HepG2 (cell line): ENCODE measurements around the gene BUD23. TPM values are rescaled to one million over a fixed set of nuclear protein-coding genes. Genes with fewer than 3 reads are reported as not detected.

Source experiments
- CAMTA2 ChIP-seq: sonication (generic); formaldehyde crosslinking; IDR thresholded peaks from 2 replicates; pipeline ENCODE4 v1.4.0; 2020; ENCODE audit warnings: mild to moderate bottlenecking, missing genetic modification reagents, borderline replicate concordance
- DR1 ChIP-seq: sonication (generic); formaldehyde crosslinking; IDR thresholded peaks from 2 replicates; pipeline ENCODE4 v1.8.0; 2021; ENCODE audit warnings: mild to moderate bottlenecking, missing genetic modification reagents, inconsistent platforms
- ETV5 ChIP-seq: IDR thresholded peaks from 2 replicates; pipeline ENCODE4 v1.6.1; 2018; ENCODE audit warnings: missing biosample characterization, missing genetic modification reagents, inconsistent platforms, borderline replicate concordance
- GFI1 ChIP-seq: sonication (generic); formaldehyde crosslinking; IDR thresholded peaks from 2 replicates; pipeline ENCODE4 v1.5.0; 2020; ENCODE audit warnings: missing genetic modification reagents, mild to moderate bottlenecking, borderline replicate concordance
- KDM2A ChIP-seq: sonication (generic); formaldehyde crosslinking; IDR thresholded peaks from 2 replicates; pipeline ENCODE4 v1.4.0; 2020; ENCODE audit warnings: low read depth, missing genetic modification reagents, borderline replicate concordance
- KDM4B ChIP-seq: sonication (generic); formaldehyde crosslinking; IDR thresholded peaks from 2 replicates; pipeline ENCODE4 v1.4.0; 2020; ENCODE audit warnings: missing genetic modification reagents
- KMT2A ChIP-seq: sonication (generic); formaldehyde crosslinking; IDR thresholded peaks from 2 replicates; pipeline ENCODE4 v1.4.0; 2020; ENCODE audit warnings: missing genetic modification reagents
- MEIS2 ChIP-seq: sonication (generic); formaldehyde crosslinking; IDR thresholded peaks from 2 replicates; pipeline ENCODE4 v1.9.0; 2021; ENCODE audit warnings: mild to moderate bottlenecking, missing genetic modification reagents
- NFKBIZ ChIP-seq: IDR thresholded peaks from 2 replicates; pipeline ENCODE4 v1.6.1; 2018; ENCODE audit warnings: missing genetic modification reagents, missing compliant biosample characterization
- PCBP1 ChIP-seq: fragments of 200-400 bp; formaldehyde crosslinking; IDR thresholded peaks from 2 replicates; pipeline ENCODE4 v1.6.1; 2017; ENCODE audit warnings: mild to moderate bottlenecking, low read depth, low read length, borderline replicate concordance
- RAD51 ChIP-seq: fragments of 450-650 bp; IDR thresholded peaks from 2 replicates; pipeline ENCODE4 v1.6.1; 2016; ENCODE audit warnings: borderline replicate concordance
- TGIF2 ChIP-seq: IDR thresholded peaks from 2 replicates; pipeline ENCODE4 v1.6.1; 2016; ENCODE audit warnings: control low read depth, missing compliant biosample characterization
- THAP11 ChIP-seq: IDR thresholded peaks from 2 replicates; pipeline ENCODE4 v1.6.1; 2016; ENCODE audit warnings: missing biosample characterization, missing genetic modification reagents
- U2AF2 ChIP-seq: fragments of 200-400 bp; formaldehyde crosslinking; IDR thresholded peaks from 2 replicates; pipeline ENCODE4 v1.6.1; 2017; ENCODE audit warnings: low read depth, mild to moderate bottlenecking, low read length
- YEATS4 ChIP-seq: sonication (generic); formaldehyde crosslinking; IDR thresholded peaks from 2 replicates; pipeline ENCODE4 v1.4.0; 2020; ENCODE audit warnings: missing genetic modification reagents, borderline replicate concordance
- YY1 ChIP-seq: IDR thresholded peaks from 2 replicates; pipeline ENCODE4 v1.6.1; 2011; ENCODE audit warnings: low read length, low read depth, moderate library complexity, mild to moderate bottlenecking; ENCODE audit not compliant: insufficient read depth, insufficient replicate concordance
- ZFX ChIP-seq: sonication (generic); formaldehyde crosslinking; IDR thresholded peaks from 2 replicates; pipeline ENCODE4 v1.4.0; 2020; ENCODE audit warnings: mild to moderate bottlenecking, low read depth, missing genetic modification reagents, moderate library complexity
- ZNF20 ChIP-seq: sonication (generic); formaldehyde crosslinking; IDR thresholded peaks from 2 replicates; pipeline ENCODE4 v1.4.0; 2020; ENCODE audit warnings: mild to moderate bottlenecking, moderate library complexity, missing genetic modification reagents
- ZNF260 ChIP-seq: sonication (generic); formaldehyde crosslinking; IDR thresholded peaks from 2 replicates; pipeline ENCODE4 v1.4.0; 2020; ENCODE audit warnings: missing genetic modification reagents, low read depth, mild to moderate bottlenecking, borderline replicate concordance
- ZNF75D ChIP-seq: sonication (generic); formaldehyde crosslinking; IDR thresholded peaks from 2 replicates; pipeline ENCODE4 v1.8.1; 2023; ENCODE audit warnings: missing genetic modification reagents, mild to moderate bottlenecking, borderline replicate concordance
- ZNF780A ChIP-seq: sonication (generic); formaldehyde crosslinking; IDR thresholded peaks from 2 replicates; pipeline ENCODE4 v1.8.0; 2022; ENCODE audit warnings: mild to moderate bottlenecking, missing genetic modification reagents, moderate library complexity
- polyA plus RNA-seq, 8 experiments: library from polyadenylated mRNA; depleted of rRNA in 3 of 8; stranded (reverse) in 7 of 8; unstranded in 1 of 8; fragments of >200 nt; fragmentation: Illumina TruSeq in 4 of 8; extraction: Trizol in 4 of 8; gene quantifications; 2 replicates each; pipeline versions ENCODE4 v1.2.1 to v1.2.3, GENCODE V29; 2011 to 2016; ENCODE audit warnings: low read depth in 4 of 8, missing spikeins in 1 of 8, mixed read lengths in 1 of 8; ENCODE audit not compliant: insufficient read depth in 1 of 8
- total RNA-seq, 5 experiments: library from RNA; depleted of rRNA; stranded (reverse); fragments of >200 nt; fragmentation: Illumina TruSeq; extraction: Trizol; gene quantifications; 2 replicates each; pipeline ENCODE4 v1.2.3, GENCODE V29; 2016; ENCODE audit warnings: low read depth in 1 of 5
- TF ChIP-seq, protein P1 (sequence below): sonication (generic); formaldehyde crosslinking; IDR thresholded peaks from 2 replicates; pipeline ENCODE4 v1.4.0; 2020; ENCODE audit warnings: missing genetic modification reagents
- TF ChIP-seq, protein P2 (sequence below): IDR thresholded peaks from 2 replicates; pipeline ENCODE4 v1.6.1; 2016; ENCODE audit warnings: missing genetic modification reagents, missing compliant biosample characterization

BUD23 gene
- total and polyA plus RNA-seq, 2 of the 13 experiments (the other 11 are each of a cell fraction or from before 2014, with no cell fraction given), result 47.5 to 54.5 TPM

DNA sequence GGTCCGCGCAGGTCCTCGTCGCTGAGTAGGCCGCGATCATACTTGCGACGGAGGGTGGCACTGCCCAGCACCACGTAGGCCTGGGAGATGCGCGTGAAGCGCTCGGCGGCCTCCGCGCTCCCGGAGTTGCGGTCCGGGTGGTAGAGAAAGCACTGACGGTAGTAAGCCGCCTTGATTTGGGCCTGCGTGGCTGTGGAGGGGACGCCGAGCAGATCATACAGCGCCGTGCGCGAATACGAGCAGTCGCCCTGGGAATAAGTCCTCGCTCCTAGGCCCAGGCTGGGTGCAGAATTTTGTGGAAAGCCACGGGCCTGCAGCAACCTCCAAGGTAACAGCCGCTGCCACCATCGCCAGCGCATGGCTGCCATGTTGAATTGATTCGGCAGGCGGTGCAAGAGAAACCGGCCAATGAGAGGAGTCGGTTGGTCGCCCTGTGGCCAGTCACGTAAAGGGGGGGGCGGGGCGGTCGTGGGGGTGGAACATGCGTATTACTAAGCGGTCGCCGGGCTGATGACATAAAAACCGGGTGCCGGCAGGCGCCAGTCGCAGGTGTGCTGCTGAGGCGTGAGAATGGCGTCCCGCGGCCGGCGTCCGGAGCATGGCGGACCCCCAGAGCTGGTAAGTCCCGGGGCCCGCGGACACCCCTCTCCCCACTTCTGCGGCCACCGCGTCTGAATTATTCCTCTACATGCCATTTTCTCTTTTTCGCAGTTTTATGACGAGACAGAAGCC is at the start of gene BUD23, which contains the start of gene DNAJC30 (continued):
- TF ChIP-seq GFI1 (CRISPR knock-in tag), result no peak; the same call in 1 of the 2 replicates
- TF ChIP-seq KDM2A (CRISPR knock-in tag), result peak; percentile 66
- peak; percentile 81 for TF ChIP-seq DR1
- TF ChIP-seq THAP11 (CRISPR knock-in tag), result peak; percentile 85
- TF ChIP-seq ZFX (CRISPR knock-in tag), result peak; percentile 98
- TF ChIP-seq TGIF2, result peak; percentile 86; the same call in 1 of the 2 replicates
- TF ChIP-seq YY1, result peak; percentile 95
- TF ChIP-seq, protein P1, sequence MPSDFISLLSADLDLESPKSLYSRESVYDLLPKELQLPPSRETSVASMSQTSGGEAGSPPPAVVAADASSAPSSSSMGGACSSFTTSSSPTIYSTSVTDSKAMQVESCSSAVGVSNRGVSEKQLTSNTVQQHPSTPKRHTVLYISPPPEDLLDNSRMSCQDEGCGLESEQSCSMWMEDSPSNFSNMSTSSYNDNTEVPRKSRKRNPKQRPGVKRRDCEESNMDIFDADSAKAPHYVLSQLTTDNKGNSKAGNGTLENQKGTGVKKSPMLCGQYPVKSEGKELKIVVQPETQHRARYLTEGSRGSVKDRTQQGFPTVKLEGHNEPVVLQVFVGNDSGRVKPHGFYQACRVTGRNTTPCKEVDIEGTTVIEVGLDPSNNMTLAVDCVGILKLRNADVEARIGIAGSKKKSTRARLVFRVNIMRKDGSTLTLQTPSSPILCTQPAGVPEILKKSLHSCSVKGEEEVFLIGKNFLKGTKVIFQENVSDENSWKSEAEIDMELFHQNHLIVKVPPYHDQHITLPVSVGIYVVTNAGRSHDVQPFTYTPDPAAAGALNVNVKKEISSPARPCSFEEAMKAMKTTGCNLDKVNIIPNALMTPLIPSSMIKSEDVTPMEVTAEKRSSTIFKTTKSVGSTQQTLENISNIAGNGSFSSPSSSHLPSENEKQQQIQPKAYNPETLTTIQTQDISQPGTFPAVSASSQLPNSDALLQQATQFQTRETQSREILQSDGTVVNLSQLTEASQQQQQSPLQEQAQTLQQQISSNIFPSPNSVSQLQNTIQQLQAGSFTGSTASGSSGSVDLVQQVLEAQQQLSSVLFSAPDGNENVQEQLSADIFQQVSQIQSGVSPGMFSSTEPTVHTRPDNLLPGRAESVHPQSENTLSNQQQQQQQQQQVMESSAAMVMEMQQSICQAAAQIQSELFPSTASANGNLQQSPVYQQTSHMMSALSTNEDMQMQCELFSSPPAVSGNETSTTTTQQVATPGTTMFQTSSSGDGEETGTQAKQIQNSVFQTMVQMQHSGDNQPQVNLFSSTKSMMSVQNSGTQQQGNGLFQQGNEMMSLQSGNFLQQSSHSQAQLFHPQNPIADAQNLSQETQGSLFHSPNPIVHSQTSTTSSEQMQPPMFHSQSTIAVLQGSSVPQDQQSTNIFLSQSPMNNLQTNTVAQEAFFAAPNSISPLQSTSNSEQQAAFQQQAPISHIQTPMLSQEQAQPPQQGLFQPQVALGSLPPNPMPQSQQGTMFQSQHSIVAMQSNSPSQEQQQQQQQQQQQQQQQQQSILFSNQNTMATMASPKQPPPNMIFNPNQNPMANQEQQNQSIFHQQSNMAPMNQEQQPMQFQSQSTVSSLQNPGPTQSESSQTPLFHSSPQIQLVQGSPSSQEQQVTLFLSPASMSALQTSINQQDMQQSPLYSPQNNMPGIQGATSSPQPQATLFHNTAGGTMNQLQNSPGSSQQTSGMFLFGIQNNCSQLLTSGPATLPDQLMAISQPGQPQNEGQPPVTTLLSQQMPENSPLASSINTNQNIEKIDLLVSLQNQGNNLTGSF, result 0 out of 2 replicates have a peak, but pooled peaks have one; percentile 12
- peak; percentile 87 for TF ChIP-seq YEATS4 (CRISPR knock-in tag)
- no peak for TF ChIP-seq RAD51
- TF ChIP-seq ZNF260 (CRISPR knock-in tag), result no peak
- TF ChIP-seq ETV5, result 0 out of 2 replicates have a peak, but pooled peaks have one; percentile 14
- TF ChIP-seq KMT2A, result peak; percentile 61; the same call in 1 of the 2 replicates
- 0 out of 2 replicates have a peak, but pooled peaks have one; percentile 39 for TF ChIP-seq ZNF20 (CRISPR knock-in tag)
- peak; percentile 61; the same call in 1 of the 2 replicates for TF ChIP-seq ZNF780A (CRISPR knock-in tag)
- peak; percentile 83 for TF ChIP-seq MEIS2 (CRISPR knock-in tag)
- TF ChIP-seq CAMTA2 (CRISPR knock-in tag), result 0 out of 2 replicates have a peak, but pooled peaks have one; percentile 21
- TF ChIP-seq NFKBIZ (CRISPR knock-in tag), result 0 out of 2 replicates have a peak, but pooled peaks have one; percentile 49
- TF ChIP-seq, protein P2, sequence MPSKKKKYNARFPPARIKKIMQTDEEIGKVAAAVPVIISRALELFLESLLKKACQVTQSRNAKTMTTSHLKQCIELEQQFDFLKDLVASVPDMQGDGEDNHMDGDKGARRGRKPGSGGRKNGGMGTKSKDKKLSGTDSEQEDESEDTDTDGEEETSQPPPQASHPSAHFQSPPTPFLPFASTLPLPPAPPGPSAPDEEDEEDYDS, result peak; percentile 86
- TF ChIP-seq KDM4B (CRISPR knock-in tag), result no peak
- no peak for TF ChIP-seq ZNF75D
- TF ChIP-seq U2AF2, result no peak
- TF ChIP-seq PCBP1, result 0 out of 2 replicates have a peak, but pooled peaks have one; percentile 19
